OCI-LY7 (cell line): ENCODE measurements around the gene TPD52L1. TPM values are rescaled to one million over a fixed set of nuclear protein-coding genes. Genes with fewer than 3 reads are reported as not detected.
A peak's percentile ranks its signal among the peaks of the same experiment; 100 is the strongest.

Experiments used
- BruUV-seq: library from RNA; stranded (reverse); fragments of 400-500 nt; replicated peaks from 2 replicates; lab custom pipeline; 2021; lab: Mats Ljungman, UMichigan
- CTCF ChIA-PET: fragments of 300-600 bp; sonication (Branson Sonifier 250); formaldehyde crosslinking; loops from one replicate; lab custom pipeline; 2022; ENCODE audit warnings: antibody characterized with exemption; ENCODE audit not compliant: unreplicated experiment; lab: Charles Lee
- POLR2A ChIA-PET: fragments of 300-600 bp; sonication (Branson Sonifier 250); formaldehyde crosslinking; loops from one replicate; lab custom pipeline; 2022; ENCODE audit warnings: antibody characterized with exemption; lab: Charles Lee
- DNase-seq: peaks from one replicate; pipeline ENCODE4 v3.0.0-alpha.2; 2015; ENCODE audit warnings: low spot score
- H2AFZ ChIP-seq: fragments of 200-600 bp; sonication (generic), shearing (Covaris generic); 2 replicates; pipeline ENCODE4 v1.6.1; 2014; ENCODE audit warnings: mild to moderate bottlenecking, antibody characterized with exemption, low read length, moderate library complexity
- H3K27ac ChIP-seq: fragments of 200-600 bp; sonication (generic); 2 replicates; pipeline ENCODE4 v1.5.1; 2014; ENCODE audit warnings: mixed run types, low read depth, mild to moderate bottlenecking, moderate library complexity, low read length, inconsistent platforms; ENCODE audit not compliant: poor library complexity, severe bottlenecking
- H3K36me3 ChIP-seq: fragments of 200-600 bp; sonication (generic); 2 replicates; pipeline ENCODE4 v1.6.1; 2014; ENCODE audit warnings: mild to moderate bottlenecking, antibody characterized with exemption, low read length, moderate library complexity, mixed read lengths; ENCODE audit not compliant: insufficient read depth
- H3K4me1 ChIP-seq: fragments of 200-600 bp; sonication (generic); 2 replicates; pipeline ENCODE4 v1.5.1; 2014; ENCODE audit warnings: mild to moderate bottlenecking, low read length; ENCODE audit not compliant: insufficient read depth, poor library complexity, severe bottlenecking
- H3K4me2 ChIP-seq: fragments of 200-600 bp; sonication (generic); 2 replicates; pipeline ENCODE4 v1.6.1; 2014; ENCODE audit warnings: mild to moderate bottlenecking, low read length
- H3K4me3 ChIP-seq: fragments of 200-600 bp; sonication (generic); 2 replicates; pipeline ENCODE4 v1.5.1; 2014; ENCODE audit warnings: mild to moderate bottlenecking, low read depth, low read length; ENCODE audit not compliant: poor library complexity, severe bottlenecking
- H3K79me2 ChIP-seq: fragments of 200-600 bp; sonication (generic); 2 replicates; pipeline ENCODE4 v1.6.1; 2016; ENCODE audit warnings: low read depth, mild to moderate bottlenecking, low read length, moderate library complexity, mixed read lengths; ENCODE audit not compliant: insufficient read depth
- H3K9me2 ChIP-seq: fragments of 200-600 bp; sonication (generic); 2 replicates; pipeline ENCODE4 v1.6.1; 2016; ENCODE audit warnings: mild to moderate bottlenecking, low read length, mixed read lengths; ENCODE audit not compliant: insufficient read depth
- H3K9me3 ChIP-seq: fragments of 200-600 bp; sonication (generic); 2 replicates; pipeline ENCODE4 v1.6.1; 2014; ENCODE audit warnings: mild to moderate bottlenecking, mixed run types, low read length, mixed read lengths
- H4K20me1 ChIP-seq: fragments of 200-600 bp; sonication (generic); 2 replicates; pipeline ENCODE4 v1.6.1; 2014; ENCODE audit warnings: mild to moderate bottlenecking, antibody characterized with exemption, low read length, moderate library complexity, mixed read lengths; ENCODE audit not compliant: insufficient read depth
- CTCF ChIP-seq: fragments of 200-600 bp; sonication (generic); conservative IDR thresholded peaks from 2 replicates; pipeline ENCODE4 v1.5.1; 2014; ENCODE audit warnings: mild to moderate bottlenecking, antibody characterized with exemption, low read length, moderate library complexity, mixed read lengths
- EZH2phosphoT487 ChIP-seq: fragments of 200-600 bp; sonication (generic); IDR thresholded peaks from 2 replicates; pipeline ENCODE4 v1.6.1; 2018; ENCODE audit warnings: low read depth, borderline replicate concordance, mild to moderate bottlenecking, mixed run types, antibody characterized with exemption, low read length, moderate library complexity, mixed read lengths
- intact Hi-C: fragments of 100-400 bp; cut with micrococcal nuclease; formaldehyde crosslinking; loops from one replicate; pipeline ENCODE4 v1.10.0; 2022; ENCODE audit not compliant: unreplicated experiment
- total RNA-seq, 2 experiments: library from RNA; depleted of rRNA in 1 of 2; stranded (reverse); fragments of >200 nt in 1 of 2; shearing (Covaris generic) in 1 of 2; gene quantifications; 2 replicates each; pipeline ENCODE4 v1.2.3, GENCODE V29; 2014 to 2022

The TPD52L1 gene
- total RNA-seq, 2 experiments from 2014 or later, result not detected

GRCh38 chr6:125294925-125295324 is 141.4 kb downstream of the TPD52L1 start:
- TF ChIP-seq CTCF, result no peak
- TF ChIP-seq EZH2phosphoT487, result no peak
- intact Hi-C loops, result no loop called here
- Histone ChIP-seq H3K4me3 (no peak overlapping the region), H3K4me1 (peaks cover 5% of the 10 kb centered on the region), H3K9me2 (no peaks in the 10 kb centered on the region), H3K79me2 (peaks cover 11% of the 10 kb centered on the region), H4K20me1 (no peaks in the 10 kb centered on the region; the same call in 1 of the 2 replicates), H2AFZ (no peak overlapping the region), H3K36me3 (peaks cover 100% of the 10 kb centered on the region), H3K4me2 (no peak overlapping the region), H3K27ac (no peak overlapping the region), H3K9me3 (no peaks in the 10 kb centered on the region)
- CTCF ChIA-PET, result no interaction called here
- POLR2A ChIA-PET, result no interaction called here
- BruUV-seq, result no TSS peak
- DNase-seq, result no peak

GRCh38 chr6:125296471-125296870 is 142.9 kb downstream of the TPD52L1 start:
- no TSS peak for BruUV-seq
- no peak overlapping the region for H2AFZ ChIP-seq
- H3K79me2 ChIP-seq, result peaks cover 25% of the 10 kb centered on the region
- DNase-seq, result no peak
- peaks cover 14% of the 10 kb centered on the region for H3K4me1 ChIP-seq
- no peak overlapping the region for H3K27ac ChIP-seq
- H3K36me3 ChIP-seq, result peaks cover 90% of the 10 kb centered on the region
- H3K4me2 ChIP-seq, result no peak overlapping the region
- H3K4me3 ChIP-seq, result no peak overlapping the region
- H4K20me1 ChIP-seq, result no peaks in the 10 kb centered on the region; the same call in 1 of the 2 replicates
- no peaks in the 10 kb centered on the region for H3K9me3 ChIP-seq
- TF ChIP-seq EZH2phosphoT487, result no peak
- TF ChIP-seq CTCF, result no peak
- ChIA-PET POLR2A (interaction anchor here (0.6 to 1.1 kb wide), 2 partner anchors 17 to 1995 kb away, joined by 3 to 5 read pairs; no protein-coding TSS in a partner anchor), CTCF (no interaction called here)
- intact Hi-C loops, result no loop called here
- no peaks in the 10 kb centered on the region for H3K9me2 ChIP-seq

GRCh38 chr6:125299257-125299656 is 145.7 kb downstream of the TPD52L1 start:
- ChIA-PET CTCF (interaction anchor here (0.6 kb wide), 1 partner anchor 657 kb away, joined by 5 read pairs; no protein-coding TSS in a partner anchor), POLR2A (interaction anchor here (0.9 to 2.8 kb wide), 2 partner anchors 13 to 482 kb away, joined by 3 to 14 read pairs; no protein-coding TSS in a partner anchor)
- no TSS peak for BruUV-seq
- Histone ChIP-seq H3K79me2 (peaks cover 25% of the 10 kb centered on the region), H4K20me1 (no peaks in the 10 kb centered on the region), H3K36me3 (peaks cover 62% of the 10 kb centered on the region), H3K9me3 (no peaks in the 10 kb centered on the region), H3K9me2 (no peaks in the 10 kb centered on the region; the same call in 1 of the 2 replicates), H2AFZ (no peak overlapping the region), H3K4me3 (no peak overlapping the region), H3K27ac (no peak overlapping the region), H3K4me1 (peaks cover 29% of the 10 kb centered on the region), H3K4me2 (peak overlapping the region; percentile 77; the same call in 1 of the 2 replicates)
- TF ChIP-seq EZH2phosphoT487 (no peak), CTCF (no peak)
- intact Hi-C loops, result no loop called here
- no peak for DNase-seq
